GM19099 (cell line): ENCODE data around the gene LRRC26.

Experiments used
- POLR2A ChIP-seq: IDR thresholded peaks from 3 replicates; pipeline ENCODE4 v1.6.1; 2011; ENCODE audit warnings: low read depth; ENCODE audit not compliant: insufficient read length; ENCODE audit errors: extremely low read depth

Gene LRRC26

DNA sequence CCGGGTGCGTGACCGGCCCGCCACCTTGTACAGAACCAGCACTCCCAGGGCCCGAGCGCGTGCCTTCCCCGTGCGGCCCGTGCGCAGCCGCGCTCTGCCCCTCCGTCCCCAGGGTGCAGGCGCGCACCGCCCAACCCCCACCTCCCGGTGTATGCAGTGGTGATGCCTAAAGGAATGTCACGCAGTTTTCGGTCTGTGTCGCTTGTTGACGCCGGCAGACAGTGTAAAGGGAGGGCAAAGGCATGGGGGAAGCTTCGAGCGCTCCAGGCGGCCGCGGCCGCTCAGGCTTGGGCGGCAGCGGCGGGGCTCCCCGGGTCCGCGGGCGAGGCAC is 1.3 kb downstream of the LRRC26 start:
- TF ChIP-seq POLR2A, result no peak

DNA sequence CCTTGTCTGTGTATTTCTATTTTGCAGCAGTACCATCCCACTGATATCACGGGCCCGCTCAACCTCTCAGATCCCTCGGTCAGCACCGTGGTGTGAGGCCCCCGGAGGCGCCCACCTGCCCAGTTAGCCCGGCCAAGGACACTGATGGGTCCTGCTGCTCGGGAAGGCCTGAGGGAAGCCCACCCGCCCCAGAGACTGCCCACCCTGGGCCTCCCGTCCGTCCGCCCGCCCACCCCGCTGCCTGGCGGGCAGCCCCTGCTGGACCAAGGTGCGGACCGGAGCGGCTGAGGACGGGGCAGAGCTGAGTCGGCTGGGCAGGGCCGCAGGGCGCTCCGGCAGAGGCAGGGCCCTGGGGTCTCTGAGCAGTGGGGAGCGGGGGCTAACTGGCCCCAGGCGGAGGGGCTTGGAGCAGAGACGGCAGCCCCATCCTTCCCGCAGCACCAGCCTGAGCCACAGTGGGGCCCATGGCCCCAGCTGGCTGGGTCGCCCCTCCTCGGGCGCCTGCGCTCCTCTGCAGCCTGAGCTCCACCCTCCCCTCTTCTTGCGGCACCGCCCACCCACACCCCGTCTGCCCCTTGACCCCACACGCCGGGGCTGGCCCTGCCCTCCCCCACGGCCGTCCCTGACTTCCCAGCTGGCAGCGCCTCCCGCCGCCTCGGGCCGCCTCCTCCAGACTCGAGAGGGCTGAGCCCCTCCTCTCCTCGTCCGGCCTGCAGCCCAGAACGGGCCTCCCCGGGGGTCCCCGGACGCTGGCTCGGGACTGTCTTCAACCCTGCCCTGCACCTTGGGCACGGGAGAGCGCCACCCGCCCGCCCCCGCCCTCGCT is 1.9 kb downstream of the LRRC26 start:
- TF ChIP-seq POLR2A, result no peak

- no peak for TF ChIP-seq POLR2A
Measured at GRCh38 chr9:137167277-137167746, 2.5 kb downstream of the LRRC26 start.

DNA sequence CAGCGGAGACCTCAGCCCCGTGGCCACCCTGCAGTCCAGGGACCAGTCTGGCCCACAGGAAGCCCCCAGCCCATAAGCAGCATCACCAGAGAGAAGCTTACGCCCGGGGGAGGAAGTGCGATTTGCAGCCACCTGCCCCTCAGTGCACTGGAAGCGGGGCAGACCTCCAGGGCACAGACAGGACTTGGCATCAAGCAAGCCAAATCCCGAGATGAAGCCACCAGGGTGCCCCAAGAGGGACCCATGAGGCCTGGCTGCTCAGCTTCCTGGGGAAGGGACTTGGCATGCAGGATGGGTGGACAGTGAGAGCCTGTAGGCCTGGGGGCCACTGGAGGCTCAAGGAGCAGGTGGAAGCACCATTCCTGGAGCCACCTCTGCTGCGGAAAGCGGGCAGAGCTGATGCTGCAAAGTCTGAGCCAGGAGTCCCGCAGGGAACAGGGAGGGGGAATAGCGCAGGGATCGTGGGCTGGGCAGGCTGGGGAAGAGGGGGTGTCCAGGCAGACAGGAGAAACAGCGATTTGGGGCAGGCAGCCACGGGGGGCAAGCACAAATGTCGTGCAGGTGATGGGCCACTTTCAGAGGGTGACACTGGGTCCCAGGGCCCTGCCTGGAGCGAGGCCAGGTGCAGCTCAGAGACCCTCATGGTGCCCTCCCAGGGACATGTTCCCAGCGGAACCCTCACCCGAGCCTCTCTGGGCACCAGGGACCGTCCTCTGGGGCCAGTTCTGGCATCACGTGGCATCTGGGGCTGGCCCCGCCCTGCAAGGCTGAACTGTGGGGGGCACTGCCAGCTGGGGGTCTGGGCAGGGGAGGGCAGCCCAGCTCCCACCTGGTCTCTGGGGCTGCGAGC is 3.2 kb downstream of the LRRC26 start:
- no peak for TF ChIP-seq POLR2A

DNA sequence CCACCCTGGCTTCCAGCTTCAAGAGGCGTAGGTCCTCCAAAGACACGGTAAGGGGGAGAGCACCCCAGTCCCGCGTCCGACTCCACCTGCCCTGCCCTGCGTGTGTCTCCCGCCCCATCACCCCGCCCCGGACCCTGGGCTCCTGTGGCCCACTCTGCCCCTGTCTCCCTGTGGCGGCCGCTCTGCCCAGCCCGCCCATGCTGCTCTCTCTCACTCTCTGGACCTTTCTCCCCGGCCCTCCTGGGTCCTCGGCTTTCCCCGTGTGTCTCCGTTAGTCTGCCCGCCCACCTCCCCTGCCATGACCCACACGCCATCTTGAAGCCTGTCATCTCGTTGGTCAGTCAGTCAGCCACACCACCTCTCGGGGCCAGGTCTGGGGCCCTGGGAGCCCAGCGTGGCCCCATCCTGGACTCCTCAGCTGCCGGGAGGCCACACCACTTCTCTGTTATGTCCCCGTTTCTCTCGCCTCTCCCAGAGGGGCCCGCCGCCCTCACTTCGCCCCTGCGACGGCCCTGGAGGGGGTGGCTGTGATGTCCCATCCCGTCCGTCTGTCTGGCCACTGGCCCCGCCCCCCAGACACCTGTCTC is 4.5 kb downstream of the LRRC26 start:
- TF ChIP-seq POLR2A, result no peak

DNA sequence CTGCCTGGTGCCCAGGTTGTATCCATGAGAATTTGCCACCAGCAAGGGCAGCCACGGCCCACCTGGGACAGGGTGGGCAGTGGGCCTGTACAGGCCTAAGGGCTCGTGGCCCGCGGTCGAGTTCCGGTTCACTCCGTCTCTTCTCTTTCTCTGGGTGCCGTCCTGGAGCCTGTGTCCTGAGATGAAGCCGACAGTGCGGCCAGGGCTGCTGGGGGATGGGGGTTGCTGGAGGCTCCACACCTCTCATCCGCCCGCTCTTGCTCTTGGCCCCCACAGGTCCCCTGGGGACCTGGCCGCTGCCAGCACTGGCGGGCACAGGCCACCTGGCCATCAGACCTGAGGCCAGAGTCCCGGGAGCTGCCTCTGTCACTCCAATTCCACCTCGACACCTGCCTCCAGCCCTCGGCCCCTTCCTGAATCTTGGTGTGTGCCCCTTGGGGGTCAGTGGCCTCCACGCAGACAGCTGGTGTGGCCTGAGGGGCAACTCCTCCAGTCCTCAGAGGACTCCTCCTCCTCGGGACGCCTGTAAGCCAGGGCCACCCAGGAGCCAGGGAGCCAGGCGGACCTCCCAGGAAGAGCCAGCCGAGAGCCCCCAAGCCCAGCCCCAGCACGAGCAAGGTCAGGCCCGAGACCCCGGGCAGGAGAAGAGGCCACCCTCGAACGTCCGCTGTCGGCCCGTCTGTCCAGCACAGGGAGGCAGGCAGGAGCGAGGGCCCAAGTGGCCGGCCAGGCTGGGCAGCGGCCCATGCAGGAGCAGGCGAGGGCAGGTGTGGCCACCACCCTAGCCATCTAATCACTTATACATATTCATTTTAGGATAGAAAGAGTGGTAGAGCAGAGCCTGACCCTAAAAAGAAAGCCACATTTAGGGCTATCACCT is 5.2 kb downstream of the LRRC26 start:
- no peak for TF ChIP-seq POLR2A

- no peak for TF ChIP-seq POLR2A
Measured at GRCh38 chr9:137163805-137164204, 6.0 kb downstream of the LRRC26 start.

GRCh38 chr9:137163365-137163715 is 6.5 kb downstream of the LRRC26 start:
- no peak for TF ChIP-seq POLR2A

GRCh38 chr9:137162505-137163364 is 7.1 kb downstream of the LRRC26 start:
- no peak for TF ChIP-seq POLR2A

DNA sequence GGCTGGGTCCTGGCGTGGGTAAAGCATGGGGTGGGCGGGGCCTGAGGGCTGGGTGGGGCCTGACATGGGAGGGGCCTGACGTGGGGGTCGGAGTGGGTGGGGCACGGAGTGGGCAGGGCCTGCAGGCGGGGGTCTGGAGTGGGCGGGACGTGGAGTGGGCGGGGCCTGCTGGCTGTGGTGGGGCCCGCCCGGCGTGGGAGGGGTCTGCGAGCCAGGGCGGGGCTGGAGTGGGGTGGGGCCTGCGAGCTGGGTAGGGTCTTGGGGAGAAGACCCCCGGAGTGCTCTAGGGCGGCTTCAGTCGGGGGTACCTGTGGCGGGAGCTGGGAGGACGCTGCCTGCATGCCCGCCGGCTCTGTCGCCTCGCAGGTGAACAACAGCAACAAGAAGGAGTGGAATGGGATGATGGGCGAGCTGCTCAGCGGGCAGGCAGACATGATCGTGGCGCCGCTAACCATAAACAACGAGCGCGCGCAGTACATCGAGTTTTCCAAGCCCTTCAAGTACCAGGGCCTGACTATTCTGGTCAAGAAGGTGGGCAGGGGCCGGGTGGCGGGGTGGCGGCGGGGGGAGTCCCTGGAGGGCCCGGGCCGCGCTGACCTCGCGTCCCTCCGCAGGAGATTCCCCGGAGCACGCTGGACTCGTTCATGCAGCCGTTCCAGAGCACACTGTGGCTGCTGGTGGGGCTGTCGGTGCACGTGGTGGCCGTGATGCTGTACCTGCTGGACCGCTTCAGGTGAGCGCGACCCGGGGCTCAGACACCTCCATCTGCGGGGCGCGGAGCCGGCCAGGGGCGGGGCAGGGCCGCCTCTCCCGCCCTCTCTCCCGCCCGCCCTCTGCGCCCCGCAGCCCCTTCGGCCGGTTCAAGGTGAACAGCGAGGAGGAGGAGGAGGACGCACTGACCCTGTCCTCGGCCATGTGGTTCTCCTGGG is 8.0 kb downstream of the LRRC26 start:
- TF ChIP-seq POLR2A, result no peak

DNA sequence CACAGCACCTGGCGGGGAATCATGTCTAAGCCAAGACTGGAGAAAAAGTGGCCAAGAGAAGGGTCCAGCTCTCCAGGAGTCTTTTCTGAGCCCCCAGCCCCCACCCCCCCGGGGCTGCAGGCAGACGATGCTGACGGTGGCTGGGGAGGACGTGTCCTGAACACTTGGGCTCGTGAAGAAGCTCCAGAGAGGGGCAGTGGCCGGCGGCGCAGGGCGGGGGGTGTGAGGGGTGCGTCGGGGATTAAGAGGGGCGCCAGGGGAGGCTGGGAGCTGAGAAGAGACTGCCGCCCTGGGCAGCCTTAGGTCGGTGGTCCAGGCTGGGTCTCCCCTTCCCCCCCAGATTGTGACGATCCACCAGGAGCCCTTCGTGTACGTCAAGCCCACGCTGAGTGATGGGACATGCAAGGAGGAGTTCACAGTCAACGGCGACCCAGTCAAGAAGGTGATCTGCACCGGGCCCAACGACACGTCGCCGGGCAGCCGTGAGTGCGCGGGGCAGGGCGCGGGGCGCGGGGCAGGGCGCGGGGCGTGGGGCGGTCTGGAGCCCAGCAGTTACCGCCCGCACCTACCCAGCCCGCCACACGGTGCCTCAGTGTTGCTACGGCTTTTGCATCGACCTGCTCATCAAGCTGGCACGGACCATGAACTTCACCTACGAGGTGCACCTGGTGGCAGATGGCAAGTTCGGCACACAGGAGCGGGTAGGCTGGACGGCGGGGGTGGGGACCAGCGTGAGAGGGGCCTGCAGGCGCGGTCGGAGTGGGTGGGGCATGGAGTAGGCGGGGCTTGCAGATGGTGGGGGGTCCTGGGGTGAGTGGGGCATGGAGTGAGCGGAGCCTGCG is 8.9 kb downstream of the LRRC26 start:
- no peak for TF ChIP-seq POLR2A

DNA sequence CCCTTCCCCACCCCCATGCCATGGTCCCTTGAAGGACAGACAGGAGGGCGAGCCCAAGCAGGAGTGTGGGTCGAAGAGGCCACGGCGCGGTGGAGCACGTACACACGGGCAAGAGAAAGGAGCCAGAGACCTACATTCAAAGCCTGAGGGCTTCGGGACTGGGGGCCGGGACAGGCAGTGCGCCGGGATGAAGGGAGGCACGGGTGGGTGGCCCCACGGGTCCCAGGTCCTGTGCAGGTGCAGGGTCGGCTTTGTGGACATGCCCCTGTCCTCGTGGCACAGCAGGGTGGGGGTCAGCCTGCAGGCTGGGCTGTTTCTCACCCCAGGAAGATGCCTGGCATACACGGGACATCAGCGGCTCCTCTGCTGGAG is 9.8 kb downstream of the LRRC26 start:
- no peak for TF ChIP-seq POLR2A
